AG04449 (cell line): Measurements from ENCODE around the gene OR10K2.

ENCODE experiments used
- CTCF ChIA-PET: fragments of 350-600 bp; formaldehyde crosslinking; extraction: SDS; loops from one replicate; lab custom pipeline; 2021; ENCODE audit warnings: antibody characterized with exemption; lab: Yijun Ruan, JAX
- POLR2A ChIA-PET: fragments of 400-600, 350-600 bp; formaldehyde crosslinking; extraction: SDS; loops from one replicate; lab custom pipeline; 2020; ENCODE audit warnings: antibody characterized with exemption, inconsistent platforms; lab: Yijun Ruan, JAX
- DNase-seq: peaks from one replicate; pipeline ENCODE4 v3.0.0-alpha.2; 2010; ENCODE audit warnings: low read depth, low spot score
- H3K4me3 ChIP-seq: 2 replicates; pipeline ENCODE4 v1.5.1; 2011; ENCODE audit warnings: low read depth, mild to moderate bottlenecking, control low read depth, low read length
- TF ChIP-seq, protein P1 (sequence below): IDR thresholded peaks from one replicate; pipeline ENCODE4 v1.5.1; 2011; ENCODE audit warnings: mild to moderate bottlenecking, moderate library complexity, low read length, control low read depth, inconsistent platforms; ENCODE audit not compliant: insufficient read depth; ENCODE audit errors: missing control alignments

Gene OR10K2, protein sequence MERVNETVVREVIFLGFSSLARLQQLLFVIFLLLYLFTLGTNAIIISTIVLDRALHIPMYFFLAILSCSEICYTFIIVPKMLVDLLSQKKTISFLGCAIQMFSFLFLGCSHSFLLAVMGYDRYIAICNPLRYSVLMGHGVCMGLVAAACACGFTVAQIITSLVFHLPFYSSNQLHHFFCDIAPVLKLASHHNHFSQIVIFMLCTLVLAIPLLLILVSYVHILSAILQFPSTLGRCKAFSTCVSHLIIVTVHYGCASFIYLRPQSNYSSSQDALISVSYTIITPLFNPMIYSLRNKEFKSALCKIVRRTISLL

DNA sequence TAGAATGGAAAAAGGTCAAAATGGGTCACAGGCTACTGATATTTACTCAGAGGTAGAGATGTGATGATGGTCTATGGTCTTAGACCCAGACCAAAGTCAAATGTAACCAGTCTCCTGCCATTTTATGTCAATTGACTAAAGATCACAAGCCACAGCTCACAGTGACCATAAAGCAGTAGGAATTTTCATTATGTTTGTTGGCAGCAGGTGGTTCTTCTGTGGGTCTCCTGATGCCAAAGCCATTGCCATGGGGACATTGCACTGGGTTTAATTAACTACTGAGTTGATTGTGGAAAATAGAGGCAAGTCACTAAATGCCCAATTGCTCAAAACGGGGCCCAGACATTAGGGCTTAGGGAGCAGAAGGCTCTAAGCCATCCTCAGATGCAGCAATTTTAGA lies at the start of gene OR10K2:
Gene OR10K2 (minus strand): TSS at position 101 of the 400 bp plus-strand sequence. CDS start 5,371 bp downstream, outside the sequence.
- TF ChIP-seq, protein P1, sequence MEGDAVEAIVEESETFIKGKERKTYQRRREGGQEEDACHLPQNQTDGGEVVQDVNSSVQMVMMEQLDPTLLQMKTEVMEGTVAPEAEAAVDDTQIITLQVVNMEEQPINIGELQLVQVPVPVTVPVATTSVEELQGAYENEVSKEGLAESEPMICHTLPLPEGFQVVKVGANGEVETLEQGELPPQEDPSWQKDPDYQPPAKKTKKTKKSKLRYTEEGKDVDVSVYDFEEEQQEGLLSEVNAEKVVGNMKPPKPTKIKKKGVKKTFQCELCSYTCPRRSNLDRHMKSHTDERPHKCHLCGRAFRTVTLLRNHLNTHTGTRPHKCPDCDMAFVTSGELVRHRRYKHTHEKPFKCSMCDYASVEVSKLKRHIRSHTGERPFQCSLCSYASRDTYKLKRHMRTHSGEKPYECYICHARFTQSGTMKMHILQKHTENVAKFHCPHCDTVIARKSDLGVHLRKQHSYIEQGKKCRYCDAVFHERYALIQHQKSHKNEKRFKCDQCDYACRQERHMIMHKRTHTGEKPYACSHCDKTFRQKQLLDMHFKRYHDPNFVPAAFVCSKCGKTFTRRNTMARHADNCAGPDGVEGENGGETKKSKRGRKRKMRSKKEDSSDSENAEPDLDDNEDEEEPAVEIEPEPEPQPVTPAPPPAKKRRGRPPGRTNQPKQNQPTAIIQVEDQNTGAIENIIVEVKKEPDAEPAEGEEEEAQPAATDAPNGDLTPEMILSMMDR, result no peak
- POLR2A ChIA-PET, result no interaction called here
- no peak within 1 kb of the TSS for H3K4me3 ChIP-seq
- CTCF ChIA-PET, result no interaction called here
- no peak for DNase-seq

DNA sequence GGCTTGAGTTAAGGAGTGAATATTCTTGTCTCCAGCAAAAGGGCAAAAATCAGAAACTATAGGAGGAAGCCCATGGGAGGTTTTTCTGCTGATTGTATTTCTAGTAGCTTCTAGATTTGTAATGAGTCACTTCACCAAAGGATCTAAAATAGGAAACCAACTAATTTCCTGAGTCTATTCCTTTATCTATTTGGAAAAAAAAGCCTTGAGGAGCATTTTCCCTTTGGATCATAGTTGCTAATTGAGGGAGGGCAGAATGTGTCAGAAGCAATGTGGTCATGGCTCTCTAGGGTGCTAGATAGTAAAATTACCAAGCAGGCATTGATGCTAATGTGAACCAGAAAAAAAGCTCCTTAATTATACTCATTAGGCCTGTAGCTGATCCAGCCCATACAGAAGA lies 45.9 kb upstream of the OR10K2 start, which contains the start of gene OR10R2:
Gene OR10R2 (plus strand): TSS at position 301 of the 400 bp plus-strand sequence. CDS start 106 bp downstream, outside the sequence.
- ChIA-PET CTCF (no interaction called here), POLR2A (no interaction called here)
- no peak for DNase-seq
- TF ChIP-seq, protein P1, result no peak
- no peak within 1 kb of the TSS for H3K4me3 ChIP-seq

DNA sequence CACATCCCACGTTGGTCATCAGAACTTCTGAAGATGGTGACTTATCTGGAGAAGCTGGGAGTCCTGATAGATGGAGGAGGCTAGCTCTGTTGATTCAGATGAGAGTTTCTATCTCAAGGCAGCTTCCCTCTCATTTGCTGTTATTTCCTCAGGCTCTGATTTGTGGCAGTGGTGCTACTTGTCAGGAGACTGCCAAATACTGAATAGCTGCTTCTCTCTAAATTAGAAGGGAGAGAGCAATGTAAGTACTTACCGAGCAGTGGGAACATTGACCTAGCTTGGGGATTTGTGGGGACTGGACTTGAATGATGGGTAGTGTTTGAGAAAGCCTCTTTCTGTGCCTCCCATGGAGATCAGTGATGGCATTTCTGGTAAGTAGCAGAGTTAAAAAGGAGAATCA lies 35.5 kb upstream of the OR10K2 start, which contains the start of gene OR10K1:
Gene OR10K1 (plus strand): TSS at position 301 of the 400 bp plus-strand sequence. CDS start 3,728 bp downstream, outside the sequence.
- no peak within 1 kb of the TSS for H3K4me3 ChIP-seq
- ChIA-PET CTCF (no interaction called here), POLR2A (no interaction called here)
- DNase-seq, result no peak
- TF ChIP-seq, protein P1, result no peak

DNA sequence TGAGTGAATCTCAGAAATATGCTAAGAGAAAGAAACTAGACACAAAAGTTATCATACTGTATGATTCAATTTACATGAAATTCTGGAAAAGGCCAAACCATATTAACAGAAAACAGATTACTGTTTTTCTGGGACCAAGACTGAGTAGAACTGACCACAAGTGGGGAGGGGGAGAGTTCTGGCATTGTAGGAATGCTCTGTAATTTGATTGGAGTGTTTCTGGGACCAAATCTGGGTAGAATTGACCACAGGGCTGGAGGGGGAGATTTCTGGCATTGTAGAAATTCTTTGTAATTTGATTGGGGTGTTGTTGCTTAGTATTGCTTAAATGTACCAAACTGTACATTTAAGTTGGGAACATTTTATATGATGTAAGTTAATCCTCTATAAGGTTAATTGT lies 32.2 kb upstream of the OR10K2 start:
- ChIA-PET POLR2A (no interaction called here), CTCF (no interaction called here)
- H3K4me3 ChIP-seq, result no peak overlapping the region
- TF ChIP-seq, protein P1, result no peak
- DNase-seq, result no peak

DNA sequence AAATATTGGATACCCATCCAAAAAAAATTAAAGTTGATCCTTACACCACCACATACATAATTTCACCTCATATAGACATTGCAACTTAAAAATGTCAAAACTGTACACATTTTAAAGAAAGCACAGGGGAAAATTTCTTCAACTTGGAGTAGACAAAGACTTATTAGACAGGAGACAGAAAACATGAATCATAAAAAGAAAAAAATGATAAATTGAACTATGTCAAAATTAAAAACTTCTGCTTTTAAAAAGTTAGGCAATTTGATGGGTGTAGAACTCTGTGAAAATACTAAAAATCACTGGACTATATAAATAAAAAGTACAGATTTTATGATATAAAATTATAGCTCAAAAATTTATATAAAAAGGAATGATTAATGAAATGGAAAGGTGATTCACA lies 31.2 kb upstream of the OR10K2 start:
- ChIA-PET CTCF (no interaction called here), POLR2A (no interaction called here)
- no peak overlapping the region for H3K4me3 ChIP-seq
- TF ChIP-seq, protein P1, result no peak
- DNase-seq, result no peak

DNA sequence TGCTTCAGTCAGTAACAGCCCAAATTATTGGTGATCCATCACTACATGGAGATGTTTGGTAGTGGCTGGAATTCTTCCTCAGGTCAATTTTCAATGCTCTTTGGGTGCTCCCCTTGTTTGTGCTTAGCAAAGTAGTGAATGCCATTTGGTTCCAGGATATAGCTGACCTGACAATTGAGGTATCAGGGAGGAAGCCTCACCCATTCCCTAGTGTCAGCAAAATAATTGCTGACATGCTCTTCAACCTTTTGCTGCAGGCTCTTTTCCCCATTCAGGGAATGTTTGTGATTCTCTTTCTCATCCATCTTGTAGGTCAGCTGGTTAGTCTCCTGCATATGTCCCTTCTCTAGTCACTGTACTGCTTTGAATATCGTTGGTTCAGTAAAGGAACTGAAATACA lies 28.5 kb upstream of the OR10K2 start:
- no peak overlapping the region for H3K4me3 ChIP-seq
- ChIA-PET CTCF (no interaction called here), POLR2A (no interaction called here)
- no peak for DNase-seq
- TF ChIP-seq, protein P1, result no peak
